Measurements from ENCODE around the gene LZTFL1.

Gene LZTFL1

DNA sequence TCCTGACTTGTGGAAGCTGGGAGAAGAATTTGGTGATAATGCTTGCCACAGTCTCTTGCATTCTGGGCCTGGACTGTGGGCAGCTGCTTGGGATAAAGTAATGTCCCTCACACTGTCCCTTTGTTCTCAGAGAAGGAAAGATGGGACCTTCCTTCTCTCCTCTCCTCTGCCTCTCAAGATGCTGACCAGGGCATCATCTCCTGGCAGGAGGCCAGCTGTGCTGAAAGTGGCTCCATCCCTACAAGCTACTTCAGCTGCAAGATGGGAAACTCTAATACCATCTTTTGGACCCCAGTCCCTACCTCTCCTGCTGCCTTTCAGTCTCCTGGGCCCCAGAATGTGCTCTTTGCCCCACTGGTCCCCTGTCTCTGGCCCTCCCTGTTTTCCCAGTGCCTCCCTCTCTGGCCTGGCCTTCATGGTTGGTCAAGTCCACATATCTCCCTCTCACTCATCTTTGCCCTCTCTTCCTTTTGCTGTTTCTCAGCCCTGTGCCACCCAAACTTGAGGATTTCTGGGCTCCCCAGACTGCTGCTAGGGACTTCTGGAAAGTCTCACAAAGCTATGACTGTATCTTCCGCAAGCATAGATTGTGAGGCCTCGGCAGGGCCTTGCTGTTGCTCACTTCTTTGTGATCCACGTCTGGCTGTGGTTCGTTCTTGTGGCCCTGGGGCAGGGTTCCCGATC lies 38.5 kb downstream of the LZTFL1 start:
- no peak overlapping the region for H3K4me3 ChIP-seq (ENCODE audit: low read depth, low read length)
- in situ Hi-C loops (cut with HindIII; ENCODE audit: low sequenced_read_pairs) = no loop called here
- DNase-seq (ENCODE audit: low read depth) = no peak
- TF ChIP-seq, protein P1, sequence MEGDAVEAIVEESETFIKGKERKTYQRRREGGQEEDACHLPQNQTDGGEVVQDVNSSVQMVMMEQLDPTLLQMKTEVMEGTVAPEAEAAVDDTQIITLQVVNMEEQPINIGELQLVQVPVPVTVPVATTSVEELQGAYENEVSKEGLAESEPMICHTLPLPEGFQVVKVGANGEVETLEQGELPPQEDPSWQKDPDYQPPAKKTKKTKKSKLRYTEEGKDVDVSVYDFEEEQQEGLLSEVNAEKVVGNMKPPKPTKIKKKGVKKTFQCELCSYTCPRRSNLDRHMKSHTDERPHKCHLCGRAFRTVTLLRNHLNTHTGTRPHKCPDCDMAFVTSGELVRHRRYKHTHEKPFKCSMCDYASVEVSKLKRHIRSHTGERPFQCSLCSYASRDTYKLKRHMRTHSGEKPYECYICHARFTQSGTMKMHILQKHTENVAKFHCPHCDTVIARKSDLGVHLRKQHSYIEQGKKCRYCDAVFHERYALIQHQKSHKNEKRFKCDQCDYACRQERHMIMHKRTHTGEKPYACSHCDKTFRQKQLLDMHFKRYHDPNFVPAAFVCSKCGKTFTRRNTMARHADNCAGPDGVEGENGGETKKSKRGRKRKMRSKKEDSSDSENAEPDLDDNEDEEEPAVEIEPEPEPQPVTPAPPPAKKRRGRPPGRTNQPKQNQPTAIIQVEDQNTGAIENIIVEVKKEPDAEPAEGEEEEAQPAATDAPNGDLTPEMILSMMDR (IDR thresholded peaks at IDR 0.05; ENCODE audit: low read depth, low read length, missing control alignments) = no peak

DNA sequence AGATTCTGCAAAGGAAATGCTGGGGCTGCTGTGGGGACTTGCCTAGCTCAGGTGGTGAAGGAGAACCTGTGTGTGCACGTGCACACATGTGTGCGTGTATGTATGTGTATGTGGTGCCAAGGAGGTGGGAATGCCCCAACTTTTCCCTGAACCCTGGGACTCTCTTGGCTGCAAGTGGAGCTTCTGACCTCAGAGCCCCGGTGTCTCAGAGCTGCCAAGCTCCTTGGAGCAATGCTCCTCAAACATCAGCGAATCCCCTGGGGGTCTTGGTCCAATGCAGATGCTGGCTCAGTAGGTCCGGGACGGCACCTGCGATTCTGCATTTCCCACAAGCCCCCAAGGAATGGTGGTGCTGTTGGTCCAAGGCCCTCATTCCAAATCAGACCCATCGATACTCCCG lies 39.8 kb downstream of the LZTFL1 start:
- in situ Hi-C loops (cut with HindIII; ENCODE audit: low sequenced_read_pairs) = no loop called here
- DNase-seq (ENCODE audit: low read depth) = no peak
- no peak overlapping the region for H3K4me3 ChIP-seq (ENCODE audit: low read depth, low read length)
- TF ChIP-seq, protein P1 (IDR thresholded peaks at IDR 0.05; ENCODE audit: low read depth, low read length, missing control alignments) = no peak

DNA sequence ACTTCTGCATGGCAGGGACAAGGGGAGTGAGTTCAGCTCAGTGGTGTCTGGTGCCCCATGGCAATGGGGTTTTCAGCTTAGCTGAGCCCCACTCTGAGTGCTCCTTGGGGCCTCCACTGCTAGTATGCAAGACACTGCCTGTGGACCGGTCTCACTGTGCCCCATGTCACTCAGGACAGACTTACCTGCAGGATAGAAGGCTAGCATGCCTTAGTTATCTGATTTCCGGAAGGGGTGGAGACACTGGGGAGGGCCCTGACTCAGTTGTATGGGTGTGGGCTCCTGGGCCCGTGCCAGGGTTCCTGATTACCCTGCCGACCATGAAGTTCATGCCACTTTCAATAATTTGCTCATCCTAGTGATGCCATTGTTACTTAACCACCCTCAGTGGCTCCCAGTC lies 41.3 kb downstream of the LZTFL1 start:
- H3K4me3 ChIP-seq (ENCODE audit: low read depth, low read length) = no peak overlapping the region
- TF ChIP-seq, protein P1 (IDR thresholded peaks at IDR 0.05; ENCODE audit: low read depth, low read length, missing control alignments) = no peak
- no peak for DNase-seq (ENCODE audit: low read depth)
- in situ Hi-C loops (cut with HindIII; ENCODE audit: low sequenced_read_pairs) = no loop called here

DNA sequence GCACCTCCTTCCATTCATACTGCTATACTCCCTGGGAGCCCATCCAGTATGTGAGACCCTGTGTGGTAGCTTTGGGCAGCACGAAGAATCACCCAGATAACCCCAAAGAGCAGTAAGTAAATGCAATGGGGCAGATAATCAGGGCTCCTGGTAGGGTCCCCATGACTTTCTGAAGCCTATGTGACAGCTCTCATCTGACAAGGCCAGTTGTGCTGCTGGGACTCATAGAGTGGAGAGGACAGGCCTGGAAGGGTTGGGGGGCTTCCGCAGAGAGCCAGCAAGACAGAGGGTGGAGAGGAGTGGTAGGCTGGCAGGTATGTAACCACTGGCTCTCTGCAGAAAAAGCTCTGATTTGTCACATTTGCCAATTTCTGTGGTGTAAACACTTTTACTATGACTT lies 42.3 kb downstream of the LZTFL1 start:
- in situ Hi-C loops (cut with HindIII; ENCODE audit: low sequenced_read_pairs) = no loop called here
- no peak overlapping the region for H3K4me3 ChIP-seq (ENCODE audit: low read depth, low read length)
- DNase-seq (ENCODE audit: low read depth) = no peak
- TF ChIP-seq, protein P1 (IDR thresholded peaks at IDR 0.05; ENCODE audit: low read depth, low read length, missing control alignments) = no peak

DNA sequence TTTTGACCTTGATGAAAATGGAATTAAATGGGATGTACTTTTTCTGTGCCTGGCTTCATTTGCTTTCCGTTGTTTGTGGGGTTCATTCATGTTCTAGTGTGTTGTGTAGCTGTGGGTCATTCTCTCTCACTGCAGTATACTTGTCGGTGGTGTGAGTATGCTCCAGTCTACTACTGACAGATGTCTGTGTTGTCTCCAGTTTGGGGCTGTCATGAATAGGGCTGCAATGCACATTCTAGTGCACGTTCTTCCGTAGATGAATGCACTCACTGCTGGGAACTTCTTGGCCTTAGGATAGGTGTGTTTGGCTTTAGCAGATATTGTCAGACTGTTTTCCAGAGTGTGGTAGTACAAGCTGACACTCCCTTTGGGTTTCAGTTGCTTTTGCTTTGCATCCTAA lies 43.9 kb downstream of the LZTFL1 start:
- in situ Hi-C loops (cut with HindIII; ENCODE audit: low sequenced_read_pairs) = no loop called here
- TF ChIP-seq, protein P1 (IDR thresholded peaks at IDR 0.05; ENCODE audit: low read depth, low read length, missing control alignments) = no peak
- H3K4me3 ChIP-seq (ENCODE audit: low read depth, low read length) = no peak overlapping the region
- DNase-seq (ENCODE audit: low read depth) = no peak

DNA sequence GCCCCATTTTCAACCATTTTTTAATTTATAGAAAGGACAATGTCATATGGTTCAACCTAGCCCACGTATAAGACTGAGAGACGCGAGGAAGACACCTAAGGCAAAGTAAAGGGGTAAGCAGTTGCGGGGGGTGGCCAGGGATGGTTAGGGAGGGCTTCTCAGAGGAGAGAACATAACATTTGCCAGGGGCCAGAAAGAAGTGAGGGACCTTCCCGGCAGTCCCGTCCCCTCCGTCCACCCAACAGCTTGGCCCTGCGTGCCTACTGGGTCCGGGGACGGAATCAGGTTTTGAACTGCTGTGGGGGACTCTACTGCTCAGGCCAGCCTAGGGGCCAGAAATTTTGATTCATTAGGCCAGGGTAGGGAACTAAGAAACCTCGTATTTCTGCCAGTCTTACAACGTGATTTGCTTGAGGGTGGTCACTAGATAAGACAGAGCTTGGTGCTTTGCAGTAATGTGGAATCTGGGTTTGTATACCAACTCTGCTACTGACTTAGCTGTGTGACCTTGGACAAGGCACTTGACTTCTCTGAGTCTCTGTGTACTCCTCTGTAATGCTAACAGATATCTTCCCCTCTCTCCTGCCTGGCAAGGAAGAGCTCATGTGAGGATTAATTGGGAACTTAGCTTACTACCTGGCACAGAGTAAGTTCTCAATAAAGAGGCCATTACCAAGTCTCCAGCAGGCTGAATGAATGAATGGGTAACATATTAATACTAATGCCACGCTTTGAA lies 44.8 kb downstream of the LZTFL1 start:
- TF ChIP-seq, protein P1 (IDR thresholded peaks at IDR 0.05; ENCODE audit: low read depth, low read length, missing control alignments) = no peak
- in situ Hi-C loops (cut with HindIII; ENCODE audit: low sequenced_read_pairs) = no loop called here
- DNase-seq (ENCODE audit: low read depth) = no peak
- H3K4me3 ChIP-seq (ENCODE audit: low read depth, low read length) = no peak overlapping the region

All from astrocyte of the cerebellum (primary cell).